ENCODE measurements around the gene CTSZ.

Gene CTSZ

GRCh38 chr20:59002874-59003399 is 4.1 kb downstream of the CTSZ start:
- Histone ChIP-seq H3K27me3 (replicated peaks; ENCODE audit: control insufficient read depth, insufficient read depth, low read length) (no peaks in the 10 kb centered on the region), H3K4me3 (ENCODE audit: low read length) (no peak overlapping the region), H3K9ac (ENCODE audit: low read length) (no peak overlapping the region), H3K4me1 (ENCODE audit: control insufficient read depth, insufficient read depth, low read length) (peaks cover 15% of the 10 kb centered on the region), H3K9me3 (ENCODE audit: control insufficient read depth, low read length) (no peaks in the 10 kb centered on the region), H3K36me3 (ENCODE audit: control insufficient read depth, insufficient read depth, low read length, severe bottlenecking) (peaks cover 15% of the 10 kb centered on the region)
- no peak for DNase-seq (ENCODE audit: low read depth)

- DNase-seq (ENCODE audit: low read depth) = no peak
- Histone ChIP-seq H3K36me3 (ENCODE audit: control insufficient read depth, insufficient read depth, low read length, severe bottlenecking) (peaks cover 20% of the 10 kb centered on the region), H3K27me3 (replicated peaks; ENCODE audit: control insufficient read depth, insufficient read depth, low read length) (no peaks in the 10 kb centered on the region), H3K4me1 (ENCODE audit: control insufficient read depth, insufficient read depth, low read length) (peaks cover 15% of the 10 kb centered on the region), H3K9ac (ENCODE audit: low read length) (no peak overlapping the region), H3K4me3 (ENCODE audit: low read length) (no peak overlapping the region), H3K9me3 (ENCODE audit: control insufficient read depth, low read length) (no peaks in the 10 kb centered on the region)
These were observed 4.7 kb downstream of the CTSZ start for GRCh38 chr20:59002388-59002787.

- Histone ChIP-seq H3K4me1 (ENCODE audit: control insufficient read depth, insufficient read depth, low read length) (peaks cover 15% of the 10 kb centered on the region), H3K4me3 (ENCODE audit: low read length) (no peak overlapping the region), H3K9me3 (ENCODE audit: control insufficient read depth, low read length) (no peaks in the 10 kb centered on the region), H3K9ac (ENCODE audit: low read length) (no peak overlapping the region), H3K36me3 (ENCODE audit: control insufficient read depth, insufficient read depth, low read length, severe bottlenecking) (peaks cover 28% of the 10 kb centered on the region), H3K27me3 (replicated peaks; ENCODE audit: control insufficient read depth, insufficient read depth, low read length) (no peaks in the 10 kb centered on the region)
- DNase-seq (ENCODE audit: low read depth) = no peak
These were observed 5.4 kb downstream of the CTSZ start for GRCh38 chr20:59001449-59002171.

GRCh38 chr20:59001068-59001448 is 6.0 kb downstream of the CTSZ start:
- Histone ChIP-seq H3K9me3 (ENCODE audit: control insufficient read depth, low read length) (no peaks in the 10 kb centered on the region), H3K36me3 (ENCODE audit: control insufficient read depth, insufficient read depth, low read length, severe bottlenecking) (peaks cover 33% of the 10 kb centered on the region), H3K27me3 (replicated peaks; ENCODE audit: control insufficient read depth, insufficient read depth, low read length) (no peaks in the 10 kb centered on the region), H3K4me1 (ENCODE audit: control insufficient read depth, insufficient read depth, low read length) (peaks cover 10% of the 10 kb centered on the region), H3K9ac (ENCODE audit: low read length) (no peak overlapping the region), H3K4me3 (ENCODE audit: low read length) (no peak overlapping the region)
- no peak for DNase-seq (ENCODE audit: low read depth)

- H3K9ac ChIP-seq (ENCODE audit: low read length) = no peak overlapping the region
- H3K9me3 ChIP-seq (ENCODE audit: control insufficient read depth, low read length) = no peaks in the 10 kb centered on the region
- peaks cover 2% of the 10 kb centered on the region for H3K4me1 ChIP-seq (ENCODE audit: control insufficient read depth, insufficient read depth, low read length)
- DNase-seq (ENCODE audit: low read depth) = no peak
- peaks cover 41% of the 10 kb centered on the region for H3K36me3 ChIP-seq (ENCODE audit: control insufficient read depth, insufficient read depth, low read length, severe bottlenecking)
- no peaks in the 10 kb centered on the region for H3K27me3 ChIP-seq (replicated peaks; ENCODE audit: control insufficient read depth, insufficient read depth, low read length)
- no peak overlapping the region for H3K4me3 ChIP-seq (ENCODE audit: low read length)
These were observed 6.7 kb downstream of the CTSZ start for GRCh38 chr20:59000326-59000725.

- no peaks in the 10 kb centered on the region for H3K27me3 ChIP-seq (replicated peaks; ENCODE audit: control insufficient read depth, insufficient read depth, low read length)
- no peak for DNase-seq (ENCODE audit: low read depth)
- H3K4me1 ChIP-seq (ENCODE audit: control insufficient read depth, insufficient read depth, low read length) = no peaks in the 10 kb centered on the region
- H3K9ac ChIP-seq (ENCODE audit: low read length) = no peak overlapping the region
- no peak overlapping the region for H3K4me3 ChIP-seq (ENCODE audit: low read length)
- peaks cover 57% of the 10 kb centered on the region for H3K36me3 ChIP-seq (ENCODE audit: control insufficient read depth, insufficient read depth, low read length, severe bottlenecking)
- no peaks in the 10 kb centered on the region for H3K9me3 ChIP-seq (ENCODE audit: control insufficient read depth, low read length)
These were observed 8.4 kb downstream of the CTSZ start for GRCh38 chr20:58998656-58999055.

- DNase-seq (ENCODE audit: low read depth) = no peak
- no peaks in the 10 kb centered on the region for H3K9me3 ChIP-seq (ENCODE audit: control insufficient read depth, low read length)
- no peaks in the 10 kb centered on the region for H3K4me1 ChIP-seq (ENCODE audit: control insufficient read depth, insufficient read depth, low read length)
- no peak overlapping the region for H3K4me3 ChIP-seq (ENCODE audit: low read length)
- H3K36me3 ChIP-seq (ENCODE audit: control insufficient read depth, insufficient read depth, low read length, severe bottlenecking) = peaks cover 72% of the 10 kb centered on the region
- H3K27me3 ChIP-seq (replicated peaks; ENCODE audit: control insufficient read depth, insufficient read depth, low read length) = no peaks in the 10 kb centered on the region
- no peak overlapping the region for H3K9ac ChIP-seq (ENCODE audit: low read length)
These were observed 9.8 kb downstream of the CTSZ start for GRCh38 chr20:58997141-58997770.

- Histone ChIP-seq H3K4me1 (ENCODE audit: control insufficient read depth, insufficient read depth, low read length) (no peaks in the 10 kb centered on the region), H3K36me3 (ENCODE audit: control insufficient read depth, insufficient read depth, low read length, severe bottlenecking) (peaks cover 79% of the 10 kb centered on the region), H3K9me3 (ENCODE audit: control insufficient read depth, low read length) (no peaks in the 10 kb centered on the region), H3K4me3 (ENCODE audit: low read length) (no peak overlapping the region), H3K27me3 (replicated peaks; ENCODE audit: control insufficient read depth, insufficient read depth, low read length) (no peaks in the 10 kb centered on the region), H3K9ac (ENCODE audit: low read length) (no peak overlapping the region)
- DNase-seq (ENCODE audit: low read depth) = no peak
These were observed 10.8 kb downstream of the CTSZ start for GRCh38 chr20:58996226-58996611.

GRCh38 chr20:58995461-58996225 is 11.4 kb downstream of the CTSZ start:
- no peaks in the 10 kb centered on the region for H3K9me3 ChIP-seq (ENCODE audit: control insufficient read depth, low read length)
- peaks cover 81% of the 10 kb centered on the region for H3K36me3 ChIP-seq (ENCODE audit: control insufficient read depth, insufficient read depth, low read length, severe bottlenecking)
- H3K27me3 ChIP-seq (replicated peaks; ENCODE audit: control insufficient read depth, insufficient read depth, low read length) = no peaks in the 10 kb centered on the region
- DNase-seq (ENCODE audit: low read depth) = no peak
- no peak overlapping the region for H3K9ac ChIP-seq (ENCODE audit: low read length)
- H3K4me1 ChIP-seq (ENCODE audit: control insufficient read depth, insufficient read depth, low read length) = no peaks in the 10 kb centered on the region
- no peak overlapping the region for H3K4me3 ChIP-seq (ENCODE audit: low read length)

GRCh38 chr20:58994390-58995159 is 12.5 kb downstream of the CTSZ start:
- H3K4me3 ChIP-seq (ENCODE audit: low read length) = no peak overlapping the region
- H3K4me1 ChIP-seq (ENCODE audit: control insufficient read depth, insufficient read depth, low read length) = no peaks in the 10 kb centered on the region
- no peak for DNase-seq (ENCODE audit: low read depth)
- H3K9me3 ChIP-seq (ENCODE audit: control insufficient read depth, low read length) = no peaks in the 10 kb centered on the region
- no peaks in the 10 kb centered on the region for H3K27me3 ChIP-seq (replicated peaks; ENCODE audit: control insufficient read depth, insufficient read depth, low read length)
- H3K36me3 ChIP-seq (ENCODE audit: control insufficient read depth, insufficient read depth, low read length, severe bottlenecking) = peaks cover 90% of the 10 kb centered on the region
- no peak overlapping the region for H3K9ac ChIP-seq (ENCODE audit: low read length)
